Measurements from ENCODE around the gene IFT122.
"Not testable (repeated sequence)": the region's sequence is repeated elsewhere in the genome, so short reads cannot be mapped to it uniquely, and the experiment has no call there.

Gene IFT122

DNA sequence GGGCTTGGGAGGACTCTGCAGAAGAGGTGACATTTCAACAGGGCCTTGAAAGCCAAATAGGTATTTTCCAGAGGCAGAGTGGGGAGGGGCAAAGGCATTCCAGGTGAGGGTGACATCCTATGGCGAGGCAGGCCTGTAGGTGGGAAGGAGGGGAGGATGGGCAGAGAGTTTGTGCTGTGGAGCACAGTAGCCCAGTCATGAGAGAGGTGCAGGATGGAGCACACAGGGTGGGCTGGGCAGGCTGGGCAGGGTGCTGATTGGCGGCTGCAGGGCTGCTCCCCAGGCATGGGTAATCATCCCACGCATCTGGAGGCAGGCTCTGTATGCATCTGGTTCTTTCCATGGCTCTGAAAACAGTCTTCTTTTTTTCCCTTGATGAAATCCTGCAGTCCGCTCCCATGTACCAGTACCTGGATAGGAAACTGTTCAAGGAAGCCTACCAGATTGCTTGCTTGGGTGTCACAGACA lies 47.9 kb downstream of the IFT122 start:
- intact Hi-C loops (cut with DNase I) = loop anchor here (5.0 kb wide), 1 partner anchor 46 kb away; the partner anchor contains the start of gene IFT122
- DNase-seq = peak in 4 of 10 donors; percentile 49 to 86 (median 76)

DNA sequence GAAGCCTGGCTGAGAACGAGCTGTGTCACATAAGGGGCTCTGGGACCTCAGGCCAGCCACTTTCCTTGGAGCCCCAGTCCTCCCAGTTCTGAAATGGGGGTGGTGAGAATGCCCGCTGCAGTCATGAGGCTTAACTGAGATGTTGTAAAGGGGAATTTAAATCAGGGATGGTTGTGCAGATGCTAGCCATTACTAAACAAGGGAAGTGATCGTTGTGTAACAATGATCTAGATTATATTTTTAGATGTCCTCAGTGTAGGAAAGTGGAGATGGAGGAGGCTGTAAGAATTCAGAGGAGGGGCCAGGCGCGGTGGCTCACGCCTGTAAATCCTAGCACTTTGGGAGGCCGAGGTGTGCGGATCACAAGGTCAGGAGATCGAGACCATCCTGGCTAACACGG lies 49.2 kb downstream of the IFT122 start:
- intact Hi-C loops (cut with DNase I) = loop anchor here (5.0 kb wide), 1 partner anchor 47 kb away; the partner anchor contains the start of gene IFT122

DNA sequence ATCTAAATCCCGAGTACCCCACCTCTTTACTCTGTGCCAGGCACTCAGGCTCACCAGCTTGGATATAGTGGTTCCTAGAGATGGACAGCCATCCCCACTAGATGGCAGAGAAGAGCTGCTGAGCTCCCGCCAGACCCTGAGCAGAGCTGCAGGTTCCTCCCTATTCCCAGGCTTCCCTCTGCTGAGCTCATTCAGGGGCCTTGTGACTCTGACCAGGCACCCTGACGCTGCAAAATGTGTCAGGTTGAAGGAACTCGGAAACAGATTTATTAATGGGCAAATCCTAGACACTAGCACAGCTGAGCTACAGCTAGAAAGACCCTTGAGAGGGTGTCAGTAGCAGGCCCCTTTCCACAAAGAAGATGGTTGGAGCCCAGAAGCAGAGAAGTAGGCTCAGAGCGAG lies 50.2 kb downstream of the IFT122 start:
- DNase-seq = peak; percentile 74 to 98 (median 86)
- intact Hi-C loops (cut with DNase I) = loop anchor here (2.0 to 5.0 kb wide), 4 partner anchors 117 to 447 kb away; partner anchors contain the start of gene PLXND1

More for the DNA sequence above, 49.2 kb downstream of the IFT122 start:
- peak in 3 of 10 donors; percentile 17 to 87 (median 84) for DNase-seq

DNA sequence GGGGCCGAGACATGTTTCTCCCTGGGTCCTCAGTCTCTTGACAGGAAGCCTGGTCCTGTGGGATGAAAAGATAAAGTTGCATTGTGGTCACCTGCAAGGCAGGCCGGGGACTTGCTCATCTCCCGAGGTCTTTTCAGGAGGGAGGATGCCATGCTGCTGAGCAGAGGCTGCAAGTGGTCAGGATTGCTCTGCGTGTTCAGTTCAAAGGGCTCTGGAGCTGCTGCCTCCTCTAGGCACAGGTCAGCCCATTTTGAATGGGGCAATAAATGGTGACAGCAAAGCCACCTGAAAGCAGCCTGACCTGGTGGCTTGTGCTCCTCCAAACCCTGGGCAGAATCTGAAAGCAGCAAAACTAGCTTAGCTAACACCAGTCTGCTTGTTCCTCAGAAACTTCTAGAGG lies 51.1 kb downstream of the IFT122 start:
- peak in 1 of 10 donors; percentile 24 for DNase-seq
- intact Hi-C loops (cut with DNase I) = loop anchor here (2.0 to 5.0 kb wide), 4 partner anchors 116 to 446 kb away; partner anchors contain the start of gene PLXND1

DNA sequence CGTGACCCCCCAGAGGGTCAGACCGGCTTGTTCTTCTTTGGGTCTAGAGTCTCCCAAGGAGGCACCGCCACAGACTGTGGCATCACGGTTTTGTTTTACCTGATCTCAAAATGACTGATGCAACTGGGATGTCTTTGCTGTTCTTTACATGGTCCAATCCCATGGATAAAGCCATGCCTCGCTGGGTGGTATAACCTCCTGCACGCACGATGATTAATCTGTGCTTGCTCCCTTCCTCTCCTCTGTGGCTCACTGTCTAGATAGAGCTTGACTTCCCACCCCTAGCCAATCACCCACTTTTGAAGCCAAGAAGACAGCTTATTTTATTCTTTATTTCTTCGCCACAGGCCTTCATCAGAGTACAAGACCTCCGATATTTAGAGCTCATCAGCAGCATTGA lies 51.8 kb downstream of the IFT122 start:
- DNase-seq = no peak
- intact Hi-C loops (cut with DNase I) = loop anchor here (2.0 to 5.0 kb wide), 4 partner anchors 116 to 446 kb away; partner anchors contain the start of gene PLXND1

DNA sequence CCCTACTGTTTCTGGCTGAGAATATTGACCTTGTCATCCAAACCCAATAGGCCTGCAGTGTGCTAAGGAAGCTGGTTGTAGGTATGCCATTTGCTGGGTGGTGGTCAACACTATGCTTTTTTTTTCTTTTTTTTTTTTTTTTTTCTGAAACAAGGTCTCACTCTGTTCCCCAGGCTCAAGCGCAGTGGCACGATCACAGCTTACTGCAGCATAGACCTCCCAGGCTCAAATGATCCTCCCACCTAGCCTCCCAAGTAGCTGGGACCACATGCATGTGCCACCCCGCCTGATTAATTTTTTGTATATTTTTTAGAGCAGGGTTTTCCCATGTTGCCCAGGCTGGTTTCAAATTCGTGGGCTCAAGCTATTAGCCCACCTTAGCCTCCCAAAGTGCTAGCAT lies 52.7 kb downstream of the IFT122 start:
- DNase-seq = peak in 1 of 10 donors; percentile 14
- intact Hi-C loops (cut with DNase I) = loop anchor here (5.0 kb wide), 3 partner anchors 115 to 445 kb away; partner anchors contain the start of gene PLXND1

DNA sequence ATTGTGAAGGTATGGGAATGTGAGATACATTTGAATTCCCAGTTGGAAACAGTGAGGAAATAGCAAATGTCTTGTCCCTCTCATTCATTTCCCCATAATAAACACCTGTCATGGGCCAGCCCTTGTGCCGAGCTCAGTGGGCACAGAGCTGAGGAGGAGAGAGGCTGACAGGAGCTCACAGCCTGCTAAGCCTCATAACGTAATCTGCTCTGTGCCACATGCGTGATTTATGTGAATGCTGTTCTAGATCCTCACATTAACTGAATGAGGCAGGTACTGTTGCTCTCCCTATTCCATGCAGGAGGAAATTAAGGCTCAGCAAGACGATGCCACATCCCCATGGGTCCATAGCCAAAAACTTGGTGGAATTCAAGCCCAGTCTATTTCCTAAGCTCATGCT lies 53.2 kb downstream of the IFT122 start:
- intact Hi-C loops (cut with DNase I) = loop anchor here (5.0 kb wide), 3 partner anchors 114 to 444 kb away; partner anchors contain the start of gene PLXND1
- peak in 1 of 10 donors; percentile 16 for DNase-seq

DNA sequence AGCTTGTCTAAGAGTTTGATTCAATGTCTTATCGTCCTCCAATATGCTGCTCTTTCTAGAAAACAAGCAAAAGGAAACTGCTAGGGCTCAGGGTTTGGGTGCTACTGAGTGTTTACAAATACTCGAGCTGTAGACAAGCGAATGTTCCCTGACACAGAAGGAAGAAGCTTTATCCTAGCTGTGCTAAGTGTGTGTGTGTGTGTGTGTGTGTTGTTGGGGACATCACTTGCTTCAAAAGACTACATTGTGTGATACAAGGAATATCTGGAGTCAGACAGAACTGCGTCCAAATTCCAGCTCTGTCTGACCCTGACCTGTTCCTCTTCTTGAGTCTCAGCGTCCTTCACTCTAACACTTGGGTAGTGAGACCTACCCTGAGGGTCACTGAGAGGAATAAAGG lies 54.5 kb downstream of the IFT122 start:
- intact Hi-C loops (cut with DNase I) = loop anchor here (5.0 kb wide), 3 partner anchors 113 to 443 kb away; partner anchors contain the start of gene PLXND1

DNA sequence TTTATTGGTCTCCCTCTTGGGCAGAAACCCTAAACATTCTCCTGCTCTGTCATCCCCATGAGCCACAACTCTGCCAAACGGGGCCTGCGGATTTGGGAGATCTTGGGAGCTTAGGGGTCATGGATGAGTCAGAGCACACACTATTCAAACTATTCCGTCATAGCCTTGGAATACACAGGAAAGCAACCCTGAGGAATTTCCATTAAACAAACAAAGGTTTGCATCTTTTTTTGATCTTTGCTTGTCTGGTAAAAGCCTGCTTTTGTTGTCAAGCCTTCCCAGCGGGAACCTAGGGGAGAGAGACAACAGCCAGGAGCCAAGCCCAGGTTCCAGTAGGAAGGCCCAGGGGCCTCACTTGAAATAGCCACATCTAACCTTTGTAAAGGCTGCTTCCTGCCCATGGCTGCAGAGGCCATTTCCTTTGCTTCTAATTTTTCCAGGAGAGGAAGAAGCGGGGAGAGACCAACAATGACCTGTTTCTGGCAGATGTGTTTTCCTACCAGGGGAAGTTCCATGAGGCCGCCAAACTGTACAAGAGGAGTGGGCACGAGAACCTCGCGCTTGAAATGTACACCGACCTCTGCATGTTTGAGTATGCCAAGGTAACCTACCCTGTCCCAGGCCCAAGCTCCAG lies 55.1 kb downstream of the IFT122 start:
- DNase-seq = peak in 1 of 10 donors; percentile 25
- intact Hi-C loops (cut with DNase I) = not testable (repeated sequence)

More for the DNA sequence above, 54.5 kb downstream of the IFT122 start:
- not testable (repeated sequence) for DNase-seq

DNA sequence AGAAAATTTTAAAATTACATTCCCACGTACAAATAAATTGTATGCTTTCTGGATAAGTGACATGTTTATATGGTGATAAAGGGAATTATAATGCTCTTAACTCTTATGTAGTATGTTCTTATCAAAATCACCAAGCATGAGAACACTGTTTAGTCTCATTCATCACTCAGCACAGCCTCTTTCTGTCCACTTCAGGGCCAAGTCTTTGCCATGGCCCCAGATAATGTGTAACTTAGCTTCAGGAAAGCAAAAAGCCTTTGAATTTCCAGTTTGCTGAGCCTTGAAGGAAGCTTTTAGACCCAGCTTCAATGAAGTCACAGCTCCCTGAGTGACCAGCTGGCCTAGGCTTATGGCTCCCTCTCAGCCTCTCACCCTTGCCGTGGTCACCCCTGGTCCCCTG lies 57.9 kb downstream of the IFT122 start:
- DNase-seq; intact Hi-C loops (cut with DNase I): not testable (repeated sequence)

DNA sequence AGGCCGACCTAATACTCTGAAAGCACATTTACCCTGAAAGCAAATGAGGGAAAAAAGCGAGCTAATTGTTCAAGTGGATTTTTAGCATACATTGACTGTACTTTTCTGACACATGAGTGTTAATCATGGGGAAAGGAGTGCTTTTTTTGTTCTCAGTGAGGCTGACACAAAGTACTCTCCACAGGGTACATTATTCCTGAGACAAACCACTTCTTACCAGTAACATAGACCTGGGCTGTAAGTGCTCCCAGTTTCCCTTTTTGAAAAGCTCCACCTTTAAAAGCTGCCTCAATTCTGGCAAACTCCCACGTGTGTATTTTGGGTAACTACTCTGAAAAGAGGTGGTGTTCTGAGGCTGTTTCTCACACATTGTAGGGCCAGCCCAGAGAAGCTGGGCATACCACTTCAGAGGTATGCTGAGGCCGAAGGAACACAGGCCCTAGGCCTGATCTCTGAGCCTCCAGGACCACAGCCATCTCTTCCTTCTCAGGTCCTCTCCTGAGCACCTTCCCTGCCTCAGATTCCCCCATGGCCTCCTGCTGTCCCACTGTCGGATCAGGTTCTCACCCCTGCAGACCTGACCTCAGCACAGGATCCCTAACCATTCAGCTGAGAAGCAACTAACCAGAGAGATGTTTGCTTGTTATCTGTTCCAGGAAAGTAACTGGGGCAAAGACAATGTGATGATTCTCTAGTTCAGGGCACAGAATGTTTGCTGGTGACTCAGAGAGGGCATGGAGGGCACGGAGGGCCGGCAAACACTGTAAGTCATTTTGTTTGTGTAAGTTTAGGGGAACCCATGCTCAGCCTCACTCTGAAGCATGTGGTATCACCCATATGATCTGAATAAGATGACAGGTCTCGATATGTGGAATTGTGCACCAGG lies 58.8 kb downstream of the IFT122 start:
- DNase-seq = peak in 1 of 10 donors; percentile 44
- intact Hi-C loops (cut with DNase I) = not testable (repeated sequence)

DNA sequence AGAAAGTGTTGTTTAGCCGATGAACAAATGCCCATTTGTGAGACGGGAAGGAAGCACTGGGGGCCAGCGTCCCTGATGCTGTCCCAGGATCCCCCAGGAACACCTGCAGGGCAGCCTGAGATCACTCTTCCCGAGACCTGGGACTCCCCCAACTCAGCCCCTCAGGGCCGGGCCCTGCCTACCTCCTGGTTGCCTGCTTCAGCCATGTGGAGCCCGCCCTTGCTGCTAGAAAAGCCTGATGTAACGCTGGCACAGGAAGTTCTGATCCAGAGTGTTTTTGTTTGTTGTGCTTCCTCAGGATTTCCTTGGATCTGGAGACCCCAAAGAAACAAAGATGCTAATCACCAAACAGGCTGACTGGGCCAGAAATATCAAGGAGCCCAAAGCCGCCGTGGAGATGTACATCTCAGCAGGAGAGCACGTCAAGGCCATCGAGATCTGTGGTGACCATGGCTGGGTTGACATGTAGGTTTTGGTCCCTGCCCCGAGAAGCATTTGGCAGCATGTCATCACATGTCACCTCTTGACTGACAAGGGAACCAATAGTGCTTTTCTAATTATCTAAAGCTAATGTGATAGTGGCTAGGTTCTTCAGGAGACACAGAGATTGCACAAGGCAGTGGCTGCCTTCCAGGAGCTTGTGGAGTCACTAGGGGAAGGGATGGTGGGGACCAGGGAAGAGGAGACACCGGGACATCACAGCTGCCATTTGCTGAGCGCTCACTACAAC lies 59.7 kb downstream of the IFT122 start:
- peak in 1 of 10 donors; percentile 10 for DNase-seq

DNA sequence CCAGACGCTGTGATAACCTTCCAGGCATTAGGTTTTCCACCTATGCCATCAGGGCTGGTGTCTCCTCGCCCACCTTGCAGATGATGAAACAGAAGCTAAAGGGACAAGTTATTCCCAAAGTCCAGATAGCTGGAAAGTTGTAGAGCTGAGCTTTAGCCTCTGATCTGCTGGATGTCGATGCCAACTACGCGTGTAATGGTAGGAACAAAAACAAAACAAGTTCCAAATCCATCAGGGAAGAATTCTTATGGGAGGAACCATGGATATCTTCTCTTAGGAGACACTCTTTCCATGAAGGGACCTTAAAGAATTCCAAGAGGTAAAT lies 60.3 kb downstream of the IFT122 start:
- no peak for DNase-seq
- intact Hi-C loops (cut with DNase I) = no loop called here

More for the DNA sequence above, 59.7 kb downstream of the IFT122 start:
- intact Hi-C loops (cut with DNase I) = not testable (repeated sequence)

DNA sequence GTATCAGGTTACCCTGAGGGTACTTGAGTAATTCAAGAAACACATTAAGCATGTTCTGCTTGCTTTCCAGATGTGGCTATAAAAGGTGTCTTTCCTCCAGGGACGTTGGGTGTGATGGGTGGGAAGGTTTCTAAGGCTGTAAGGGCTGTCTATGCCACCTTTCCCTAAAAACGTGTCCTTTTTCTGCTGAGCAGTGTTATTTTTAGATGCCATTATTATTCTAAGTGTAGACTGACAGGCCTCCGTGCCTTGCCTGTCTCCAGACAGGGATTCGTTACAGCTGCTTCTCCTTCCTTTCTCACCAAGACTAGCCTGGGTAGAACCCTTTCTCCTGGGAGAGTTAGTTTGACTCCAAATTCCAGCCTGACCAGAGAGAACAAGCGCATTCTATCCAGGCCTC lies 61.6 kb downstream of the IFT122 start:
- intact Hi-C loops (cut with DNase I) = no loop called here
- DNase-seq = no peak

DNA sequence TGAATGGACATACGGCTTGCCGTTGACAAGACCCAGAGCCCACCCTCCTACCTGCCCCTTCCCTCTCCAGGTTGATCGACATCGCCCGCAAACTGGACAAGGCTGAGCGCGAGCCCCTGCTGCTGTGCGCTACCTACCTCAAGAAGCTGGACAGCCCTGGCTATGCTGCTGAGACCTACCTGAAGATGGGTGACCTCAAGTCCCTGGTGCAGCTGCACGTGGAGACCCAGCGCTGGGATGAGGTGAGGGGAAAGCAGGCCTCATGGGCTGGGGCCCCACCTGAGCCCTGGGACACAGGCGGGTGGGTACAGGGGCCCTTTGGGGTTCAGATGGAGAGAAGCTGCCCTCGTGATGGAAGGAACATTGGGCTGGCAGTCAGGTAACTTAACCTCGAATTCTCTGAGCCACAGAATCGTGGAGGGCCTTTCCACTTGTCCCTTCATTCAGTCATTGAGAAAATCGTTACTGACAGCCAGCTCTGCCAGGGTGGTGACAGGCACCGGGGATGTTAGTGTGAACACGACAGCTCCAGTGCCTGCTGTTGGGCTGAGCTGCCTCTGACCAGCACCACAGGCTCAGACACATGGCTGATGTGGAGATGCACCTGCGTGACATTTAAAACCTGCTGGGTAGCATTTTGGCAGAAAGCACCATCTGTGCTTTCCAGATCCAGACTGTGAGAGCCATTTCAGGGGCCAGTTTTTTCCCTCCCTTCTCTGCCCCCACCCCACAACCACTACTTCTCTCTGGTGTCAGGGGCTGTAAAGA lies 62.8 kb downstream of the IFT122 start:
- peak in 2 of 10 donors; percentile 56 to 89 for DNase-seq
- intact Hi-C loops (cut with DNase I) = no loop called here

DNA sequence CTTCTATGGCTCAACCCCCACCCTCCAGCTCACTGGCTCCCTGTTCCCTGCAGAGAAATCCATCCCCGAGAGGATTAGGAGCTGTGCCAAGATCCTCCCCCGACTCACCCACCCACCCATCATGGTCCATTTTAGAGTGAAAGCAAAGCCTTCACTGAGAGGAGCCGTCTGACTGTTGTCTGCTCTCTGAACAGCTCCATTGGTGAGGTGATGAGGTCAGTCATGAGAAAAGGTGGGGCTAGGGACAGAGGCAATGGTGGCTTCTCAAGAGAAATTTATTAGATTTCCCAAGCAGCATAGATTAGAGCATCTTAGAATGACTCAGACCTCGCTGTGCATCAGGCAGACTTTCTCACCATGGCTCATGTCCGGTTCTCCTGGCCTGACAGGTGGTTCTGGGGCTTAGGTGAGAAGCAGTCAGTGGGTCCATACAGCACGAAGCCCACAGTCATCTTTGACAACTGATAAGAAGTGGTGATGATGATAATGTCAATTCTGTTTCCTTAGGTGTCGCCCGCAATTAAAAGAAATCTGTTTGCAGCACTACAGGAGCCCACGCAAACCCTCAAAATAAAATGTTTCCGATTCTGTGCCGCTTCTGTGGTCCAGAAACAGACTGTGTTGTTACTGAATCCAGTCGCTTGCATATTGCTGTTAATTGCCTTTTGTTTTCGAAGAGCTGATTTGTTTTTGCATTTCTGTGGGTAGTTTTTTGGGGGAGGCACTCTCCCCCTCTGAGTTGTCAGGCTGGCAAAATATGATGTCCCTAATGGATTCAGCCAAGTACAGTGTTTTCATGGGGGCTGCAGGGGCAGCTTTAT lies 63.7 kb downstream of the IFT122 start:
- DNase-seq = peak in 1 of 10 donors; percentile 24
- intact Hi-C loops (cut with DNase I) = no loop called here

DNA sequence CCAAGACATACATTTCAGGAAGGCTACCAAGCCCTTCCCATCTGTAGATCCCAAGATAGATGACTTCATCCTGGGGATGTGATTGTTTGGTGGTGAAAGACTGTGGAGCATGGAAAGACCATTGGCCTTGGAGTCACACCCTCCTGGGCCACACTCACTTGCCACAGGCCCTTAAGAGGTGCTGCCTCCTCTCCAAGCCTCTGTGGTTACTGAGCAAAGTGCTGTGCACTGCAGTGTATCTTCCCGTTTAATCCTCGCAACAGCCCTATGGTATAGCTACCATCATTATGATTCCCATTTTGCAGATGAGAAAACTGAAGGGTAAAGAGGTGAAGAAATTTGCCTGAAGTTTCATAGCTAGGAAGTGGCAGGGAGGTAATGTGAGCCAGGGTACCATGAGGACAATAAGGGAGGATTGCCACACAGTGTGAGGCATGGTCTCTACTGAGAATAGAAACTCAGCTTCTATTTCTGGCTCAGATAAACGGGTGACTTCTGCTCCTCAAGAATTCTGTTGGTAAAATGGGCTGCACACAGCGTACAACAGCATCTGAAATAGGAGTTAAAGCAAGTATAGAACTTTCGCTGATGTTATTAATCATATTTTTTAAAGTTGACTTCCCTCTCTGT lies 64.6 kb downstream of the IFT122 start:
- intact Hi-C loops (cut with DNase I) = no loop called here
- DNase-seq = no peak

DNA sequence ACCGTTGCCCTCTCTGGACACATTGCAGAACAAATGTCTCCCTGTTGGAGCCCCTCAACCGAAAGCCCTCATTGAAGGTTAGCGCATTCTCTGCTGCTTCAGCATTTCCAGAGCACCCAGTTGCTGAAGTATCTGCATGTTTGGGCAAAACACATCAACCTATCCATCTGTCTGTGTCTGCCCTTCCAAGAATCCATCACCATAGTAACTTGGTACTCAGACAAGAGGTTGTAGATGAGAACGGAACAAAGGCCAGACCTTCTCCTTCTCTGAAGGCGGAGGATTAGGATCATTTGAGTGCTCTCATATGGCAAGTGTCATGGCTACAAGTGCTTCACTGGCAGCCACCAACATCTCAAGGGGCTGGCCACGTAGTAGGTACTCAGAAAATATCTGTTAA lies 65.3 kb downstream of the IFT122 start:
- DNase-seq = no peak
- intact Hi-C loops (cut with DNase I) = no loop called here

Measured in posterior cingulate gyrus (tissue), 11 donors.